BE2C (cell line): ENCODE measurements around the gene C1orf159.

Source experiments
- DNase-seq: peaks from one replicate; pipeline ENCODE4 v3.0.0-alpha.2; 2020
- H3K27me3 ChIP-seq: fragments of 250-450 bp; sonication (Bioruptor Pico); 2 replicates; pipeline ENCODE4 v1.5.1; 2020; ENCODE audit warnings: mild to moderate bottlenecking
- H3K36me3 ChIP-seq: fragments of 250-450 bp; sonication (Bioruptor Pico); 2 replicates; pipeline ENCODE4 v1.5.1; 2020; ENCODE audit warnings: mild to moderate bottlenecking
- H3K4me1 ChIP-seq: fragments of 250-450 bp; sonication (Bioruptor Pico); 2 replicates; pipeline ENCODE4 v1.5.1; 2020
- H3K4me3 ChIP-seq: 2 replicates; pipeline ENCODE4 v1.5.1; 2011; ENCODE audit warnings: low read depth, low read length
- H3K9me3 ChIP-seq: fragments of 250-450 bp; sonication (Bioruptor Pico); 2 replicates; pipeline ENCODE4 v1.5.1; 2020
- CTCF ChIP-seq: IDR thresholded peaks from 2 replicates; pipeline ENCODE4 v1.5.1; 2012; ENCODE audit warnings: mild to moderate bottlenecking, low read depth, low read length

The C1orf159 gene

DNA sequence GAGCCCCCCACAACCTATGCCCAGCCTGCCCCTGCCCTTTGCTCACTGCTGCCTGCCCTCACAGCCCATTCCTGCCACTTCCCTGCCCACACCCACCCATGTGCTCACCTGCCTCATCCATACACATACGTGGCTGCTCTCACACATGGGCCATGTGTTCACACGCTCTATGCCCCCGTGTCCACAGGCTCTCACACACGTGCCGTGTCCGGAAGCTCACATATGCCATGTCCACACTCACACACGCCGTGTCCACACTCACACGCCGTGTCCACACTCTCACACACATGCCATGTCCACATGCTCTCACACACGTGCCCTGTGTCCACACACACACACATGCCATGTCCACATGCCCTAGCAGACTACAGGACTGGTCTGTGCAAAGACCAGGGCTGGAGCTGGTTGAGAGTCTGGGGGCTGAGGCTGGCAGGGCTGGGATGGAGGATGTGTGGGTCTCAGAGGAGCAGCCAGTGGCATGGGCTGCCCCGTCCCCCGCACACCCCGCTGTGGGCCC, 41.2 kb downstream of the C1orf159 start:
- Histone ChIP-seq H3K4me3 (no peak overlapping the region), H3K27me3 (no peaks in the 10 kb centered on the region)

GRCh38 chr1:1073743-1074587, 41.9 kb downstream of the C1orf159 start, which contains the start of gene RNF223:
Gene RNF223 (minus strand): TSS chr1:1074306. CDS start chr1:1072566, 1,740 bp downstream.
- DNase-seq, result no peak
- TF ChIP-seq CTCF, result no peak
- H3K4me3 ChIP-seq, result no peak within 1 kb of the TSS

More for the DNA sequence above, 41.2 kb downstream of the C1orf159 start:
- peak; percentile 25 for DNase-seq
- Histone ChIP-seq H3K36me3 (no peaks in the 10 kb centered on the region), H3K9me3 (no peaks in the 10 kb centered on the region), H3K4me1 (no peaks in the 10 kb centered on the region)
- no peak for TF ChIP-seq CTCF

GRCh38 chr1:1072849-1073742, 42.8 kb downstream of the C1orf159 start:
- no peaks in the 10 kb centered on the region for H3K4me1 ChIP-seq
- no peaks in the 10 kb centered on the region for H3K9me3 ChIP-seq

More at GRCh38 chr1:1073743-1074587, 41.9 kb downstream of the C1orf159 start, which contains the start of gene RNF223:
- Histone ChIP-seq H3K4me1 (no peaks in the 10 kb centered on the region), H3K36me3 (no peaks in the 10 kb centered on the region), H3K27me3 (no peaks in the 10 kb centered on the region), H3K9me3 (no peaks in the 10 kb centered on the region)

DNA sequence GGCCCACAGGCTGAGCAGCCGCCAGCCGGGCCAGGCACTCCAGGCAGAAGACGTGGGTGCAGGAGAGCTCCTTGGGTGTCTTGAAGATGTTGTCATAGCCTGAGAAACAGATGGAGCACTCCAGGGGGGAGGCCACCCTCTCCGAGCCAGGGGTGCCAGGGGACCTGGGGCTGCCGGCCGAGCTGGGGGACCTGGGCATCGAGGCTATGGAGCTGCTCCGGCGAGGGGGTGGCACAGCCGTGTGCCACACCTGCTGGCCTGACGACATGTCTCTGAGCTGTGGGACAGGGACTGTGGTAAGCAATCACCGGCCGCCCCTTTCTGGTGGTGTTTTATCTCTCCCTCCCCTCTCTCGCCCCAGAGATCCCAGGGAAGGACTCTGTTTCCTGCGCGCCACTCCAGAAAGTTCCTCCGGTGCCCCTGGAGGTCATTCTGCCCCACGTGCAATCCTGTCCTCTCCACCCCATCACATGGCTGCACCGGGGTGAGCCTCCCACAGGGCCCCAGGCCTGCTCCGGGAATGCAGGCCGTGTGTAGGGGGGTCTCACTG, 43.5 kb downstream of the C1orf159 start:
- Histone ChIP-seq H3K4me3 (no peak overlapping the region), H3K36me3 (no peaks in the 10 kb centered on the region), H3K9me3 (no peaks in the 10 kb centered on the region), H3K4me1 (no peaks in the 10 kb centered on the region), H3K27me3 (no peaks in the 10 kb centered on the region)
- DNase-seq, result no peak
- no peak for TF ChIP-seq CTCF

More at GRCh38 chr1:1072849-1073742, 42.8 kb downstream of the C1orf159 start:
- Histone ChIP-seq H3K36me3 (no peaks in the 10 kb centered on the region), H3K4me3 (no peak overlapping the region), H3K27me3 (no peaks in the 10 kb centered on the region)
- DNase-seq, result no peak
- TF ChIP-seq CTCF, result no peak

GRCh38 chr1:1071486-1072298, 44.2 kb downstream of the C1orf159 start:
- TF ChIP-seq CTCF, result no peak
- peaks cover 1% of the 10 kb centered on the region; the same call in 1 of the 2 replicates for H3K27me3 ChIP-seq
- DNase-seq, result no peak
- no peaks in the 10 kb centered on the region for H3K4me1 ChIP-seq
- no peaks in the 10 kb centered on the region for H3K9me3 ChIP-seq
- H3K36me3 ChIP-seq, result no peaks in the 10 kb centered on the region
- no peak overlapping the region for H3K4me3 ChIP-seq
